Measurements from ENCODE around the gene MMRN1. TPM values are rescaled to one million over a fixed set of nuclear protein-coding genes. Genes with fewer than 3 reads are reported as not detected.

Gene MMRN1
- total RNA-seq, 6 experiments from 2014 or later, result 5.4 to 19.0 (median 11.0) TPM

GRCh38 chr4:89868276-89868675 is 26.4 kb upstream of the MMRN1 start:
- TF ChIP-seq, protein P1, sequence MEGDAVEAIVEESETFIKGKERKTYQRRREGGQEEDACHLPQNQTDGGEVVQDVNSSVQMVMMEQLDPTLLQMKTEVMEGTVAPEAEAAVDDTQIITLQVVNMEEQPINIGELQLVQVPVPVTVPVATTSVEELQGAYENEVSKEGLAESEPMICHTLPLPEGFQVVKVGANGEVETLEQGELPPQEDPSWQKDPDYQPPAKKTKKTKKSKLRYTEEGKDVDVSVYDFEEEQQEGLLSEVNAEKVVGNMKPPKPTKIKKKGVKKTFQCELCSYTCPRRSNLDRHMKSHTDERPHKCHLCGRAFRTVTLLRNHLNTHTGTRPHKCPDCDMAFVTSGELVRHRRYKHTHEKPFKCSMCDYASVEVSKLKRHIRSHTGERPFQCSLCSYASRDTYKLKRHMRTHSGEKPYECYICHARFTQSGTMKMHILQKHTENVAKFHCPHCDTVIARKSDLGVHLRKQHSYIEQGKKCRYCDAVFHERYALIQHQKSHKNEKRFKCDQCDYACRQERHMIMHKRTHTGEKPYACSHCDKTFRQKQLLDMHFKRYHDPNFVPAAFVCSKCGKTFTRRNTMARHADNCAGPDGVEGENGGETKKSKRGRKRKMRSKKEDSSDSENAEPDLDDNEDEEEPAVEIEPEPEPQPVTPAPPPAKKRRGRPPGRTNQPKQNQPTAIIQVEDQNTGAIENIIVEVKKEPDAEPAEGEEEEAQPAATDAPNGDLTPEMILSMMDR (IDR thresholded peaks at IDR 0.05), result no peak
- no peak for TF ChIP-seq POLR2A (IDR thresholded peaks at IDR 0.05)
- Histone ChIP-seq H3K27ac (no peak overlapping the region), H3K36me3 (no peaks in the 10 kb centered on the region), H3K4me1 (no peaks in the 10 kb centered on the region), H3K9me3 (no peaks in the 10 kb centered on the region), H3K27me3 (no peaks in the 10 kb centered on the region), H3K4me3 (no peak overlapping the region)
- ATAC-seq (no peak), DNase-seq (no peak)
- intact Hi-C loops (cut with DNase I), result no loop called here

DNA sequence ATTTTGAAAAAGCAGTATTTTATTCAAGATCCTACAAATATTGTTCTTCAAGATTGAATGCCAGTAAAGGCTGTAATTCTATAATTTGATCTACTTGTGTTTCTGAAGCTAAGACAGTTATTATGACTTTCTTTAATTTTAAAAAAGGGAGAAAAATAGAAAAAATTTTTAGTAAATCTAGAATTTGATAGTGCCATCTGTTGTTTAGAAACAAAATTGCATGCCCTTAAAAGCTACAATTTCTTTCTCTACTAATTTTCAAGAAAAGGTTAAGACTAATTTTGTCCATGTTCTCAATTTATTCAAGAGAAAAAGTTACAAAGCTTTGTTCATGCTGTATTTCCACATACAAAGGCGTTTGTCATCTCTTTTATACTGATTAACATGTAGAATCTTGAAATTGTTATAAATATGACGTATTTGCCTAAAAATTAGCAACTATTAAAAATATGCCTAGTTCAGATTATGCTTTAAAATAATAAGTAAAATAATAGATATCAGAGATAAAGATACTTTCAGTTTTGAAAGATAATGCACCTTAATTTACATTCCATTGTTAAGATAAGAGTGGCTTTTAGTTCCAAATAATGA is 25.6 kb upstream of the MMRN1 start:
- H3K9me3 ChIP-seq, result no peaks in the 10 kb centered on the region
- intact Hi-C loops (cut with DNase I), result no loop called here
- H3K4me3 ChIP-seq, result no peak overlapping the region
- DNase-seq, result no peak
- no peaks in the 10 kb centered on the region for H3K36me3 ChIP-seq
- 32% methylated on average over 2 of the region's 2 CpGs for WGBS (ENCODE audit: insufficient coverage, low coverage, low lambda C conversion rate, missing lambda C conversion rate)
- no peak overlapping the region for H3K27ac ChIP-seq
- H3K4me1 ChIP-seq, result no peaks in the 10 kb centered on the region
- ATAC-seq, result no peak
- no peaks in the 10 kb centered on the region for H3K27me3 ChIP-seq
- TF ChIP-seq, protein P1 (IDR thresholded peaks at IDR 0.05), result peak; percentile 15 to 42 (median 39)
- no peak for TF ChIP-seq POLR2A (IDR thresholded peaks at IDR 0.05)

DNA sequence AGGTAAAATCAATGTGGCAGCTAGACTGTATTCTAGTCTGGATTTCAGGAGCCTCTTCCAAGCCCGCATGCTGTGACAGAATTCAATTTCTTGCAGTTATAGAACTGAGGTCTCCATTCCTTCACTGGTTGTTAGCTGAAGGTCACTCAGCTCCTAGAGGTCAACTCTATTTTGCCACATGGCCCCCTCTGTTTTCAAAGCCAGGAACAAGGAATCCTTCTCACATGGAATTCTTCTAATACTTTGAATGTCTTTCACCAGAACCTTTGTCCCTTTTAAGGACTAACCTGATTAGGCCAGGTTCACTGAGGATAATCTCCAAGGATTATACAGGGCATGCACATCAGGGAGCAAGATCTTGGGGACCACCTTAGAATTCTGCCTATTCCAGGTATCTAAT is 23.4 kb upstream of the MMRN1 start:
- no peaks in the 10 kb centered on the region for H3K36me3 ChIP-seq
- no peak for ATAC-seq
- H3K27ac ChIP-seq, result no peak overlapping the region
- no peak for TF ChIP-seq POLR2A (IDR thresholded peaks at IDR 0.05)
- TF ChIP-seq, protein P1 (IDR thresholded peaks at IDR 0.05), result no peak
- H3K4me3 ChIP-seq, result no peak overlapping the region
- no peaks in the 10 kb centered on the region for H3K4me1 ChIP-seq
- DNase-seq, result no peak
- 83% methylated on average over 1 of the region's 1 CpG for WGBS (ENCODE audit: insufficient coverage, low coverage, low lambda C conversion rate, missing lambda C conversion rate)
- intact Hi-C loops (cut with DNase I), result no loop called here
- H3K9me3 ChIP-seq, result no peaks in the 10 kb centered on the region
- no peaks in the 10 kb centered on the region for H3K27me3 ChIP-seq

- H3K4me1 ChIP-seq, result no peaks in the 10 kb centered on the region
- H3K4me3 ChIP-seq, result no peak overlapping the region
- H3K27ac ChIP-seq, result no peak overlapping the region
- no peaks in the 10 kb centered on the region for H3K36me3 ChIP-seq
- no peak for ATAC-seq
- H3K9me3 ChIP-seq, result no peaks in the 10 kb centered on the region
- 41% methylated on average over 3 of the region's 3 CpGs for WGBS (ENCODE audit: insufficient coverage, low coverage, low lambda C conversion rate, missing lambda C conversion rate)
- no peak for DNase-seq
- no peak for TF ChIP-seq POLR2A (IDR thresholded peaks at IDR 0.05)
- TF ChIP-seq, protein P1 (IDR thresholded peaks at IDR 0.05), result no peak
- intact Hi-C loops (cut with DNase I), result no loop called here
- H3K27me3 ChIP-seq, result no peaks in the 10 kb centered on the region
Measured at GRCh38 chr4:89876548-89876947, 18.1 kb upstream of the MMRN1 start.

GRCh38 chr4:89878611-89879010 is 16.0 kb upstream of the MMRN1 start:
- DNase-seq (no peak), ATAC-seq (no peak)
- Histone ChIP-seq H3K27me3 (peaks cover 0 to 3% of the 10 kb centered on the region in 2 donors), H3K4me3 (no peak overlapping the region), H3K27ac (no peak overlapping the region), H3K9me3 (no peaks in the 10 kb centered on the region), H3K36me3 (no peaks in the 10 kb centered on the region), H3K4me1 (no peaks in the 10 kb centered on the region)
- intact Hi-C loops (cut with DNase I), result no loop called here
- WGBS (ENCODE audit: insufficient coverage, low coverage, low lambda C conversion rate, missing lambda C conversion rate), result 17% methylated on average over 1 of the region's 1 CpG
- TF ChIP-seq, protein P1 (IDR thresholded peaks at IDR 0.05), result no peak
- TF ChIP-seq POLR2A (IDR thresholded peaks at IDR 0.05), result no peak
